Activated naive CD8-positive, alpha-beta T cell (primary cell): ENCODE results near the gene TTC28.

Experiments used
- H3K27ac Mint-ChIP-seq: one replicate; pipeline ENCODE4 v1.8.0; 2021; ENCODE audit warnings: mixed read lengths
- H3K27me3 Mint-ChIP-seq: one replicate; pipeline ENCODE4 v1.8.0; 2021; ENCODE audit warnings: mixed read lengths
- H3K36me3 Mint-ChIP-seq: one replicate; pipeline ENCODE4 v1.8.0; 2021; ENCODE audit warnings: mixed read lengths
- H3K4me1 Mint-ChIP-seq: one replicate; pipeline ENCODE4 v1.8.0; 2021; ENCODE audit warnings: low read depth, mixed read lengths
- H3K4me3 Mint-ChIP-seq: one replicate; pipeline ENCODE4 v1.8.0; 2021; ENCODE audit warnings: mild to moderate bottlenecking, mixed read lengths
- H3K9me3 Mint-ChIP-seq: one replicate; pipeline ENCODE4 v1.8.0; 2021; ENCODE audit warnings: low read depth, mixed read lengths

The TTC28 gene

DNA sequence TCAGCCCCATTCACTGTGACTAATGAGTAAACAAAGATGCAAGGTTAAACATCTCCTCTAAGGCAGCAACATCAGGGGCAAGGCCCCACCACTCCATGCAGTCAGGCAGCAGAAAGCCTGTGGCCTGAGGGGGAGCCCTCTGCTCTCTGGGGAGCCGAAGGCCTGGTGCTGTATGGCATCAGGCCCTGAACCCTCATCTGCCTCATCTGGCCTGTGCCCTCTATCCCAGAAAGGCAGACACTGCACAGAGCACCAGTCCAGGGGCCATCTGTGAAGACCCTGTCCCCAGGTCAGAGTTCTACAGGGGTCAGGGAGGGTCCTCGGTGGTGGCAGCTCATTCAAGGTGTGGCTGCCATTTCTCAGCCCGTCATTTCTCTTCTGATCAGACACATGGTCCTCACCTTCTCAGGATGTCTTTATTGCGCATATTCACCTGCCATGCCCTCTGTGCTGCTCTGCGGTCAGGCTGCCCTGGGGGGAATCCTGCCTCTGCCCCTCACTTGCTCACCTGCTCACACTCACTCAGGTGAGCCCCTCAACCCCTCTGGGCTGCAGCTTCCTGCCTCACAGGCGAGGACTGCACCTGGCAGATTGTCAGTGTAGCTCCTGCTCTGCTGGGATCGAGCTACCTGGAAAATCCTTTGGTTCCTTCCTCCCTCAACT lies 657.5 kb downstream of the TTC28 start:
- Mint-ChIP-seq H3K27ac (no peak overlapping the region), H3K4me3 (no peak overlapping the region), H3K4me1 (peaks cover 5% of the 10 kb centered on the region), H3K36me3 (no peaks in the 10 kb centered on the region), H3K9me3 (no peaks in the 10 kb centered on the region), H3K27me3 (no peaks in the 10 kb centered on the region)

DNA sequence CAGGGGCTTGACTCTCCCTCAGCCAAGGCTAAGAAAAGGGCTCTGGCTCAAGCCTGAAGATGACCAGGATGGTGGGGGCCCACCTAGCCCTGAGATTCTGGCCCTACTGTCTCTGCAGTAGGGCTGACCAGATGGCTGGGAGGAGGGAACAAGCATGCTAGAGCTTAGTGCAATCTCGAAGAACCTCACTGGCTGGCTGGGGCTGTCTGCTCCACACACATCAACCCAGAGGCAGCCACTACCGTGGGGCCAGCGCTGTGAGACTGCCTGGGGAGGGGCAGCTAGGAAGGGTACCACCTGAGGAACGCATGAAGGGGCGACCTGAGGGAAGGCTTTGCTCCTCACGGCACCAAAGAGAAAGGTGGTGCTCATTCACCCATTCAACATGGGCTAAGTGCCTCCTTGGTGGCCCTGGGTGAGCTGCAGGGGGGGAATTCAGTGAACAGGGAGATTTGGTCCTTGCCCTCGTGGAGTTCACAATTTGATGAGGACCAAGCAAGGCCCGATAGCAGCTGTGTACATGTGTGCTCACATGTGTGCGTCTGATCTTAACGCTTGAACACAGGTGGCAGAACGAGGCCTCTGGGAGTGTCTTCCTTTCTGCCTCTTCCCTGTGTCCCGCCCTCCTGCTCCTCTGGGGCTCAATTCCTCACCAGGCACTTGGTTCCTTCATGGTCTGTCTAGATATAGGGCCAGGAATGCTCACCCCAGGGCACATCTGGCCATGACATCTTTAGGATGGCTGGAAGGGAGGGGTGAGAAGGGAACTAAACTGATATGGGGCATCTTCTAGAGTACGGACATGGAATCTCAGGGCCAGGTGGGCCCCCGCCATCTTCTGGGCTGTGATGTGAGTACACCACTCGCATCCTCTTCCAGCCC lies 658.3 kb downstream of the TTC28 start:
- no peaks in the 10 kb centered on the region for H3K27me3 Mint-ChIP-seq
- H3K4me1 Mint-ChIP-seq, result peaks cover 5% of the 10 kb centered on the region
- no peak overlapping the region for H3K4me3 Mint-ChIP-seq
- H3K27ac Mint-ChIP-seq, result no peak overlapping the region
- no peaks in the 10 kb centered on the region for H3K9me3 Mint-ChIP-seq
- no peaks in the 10 kb centered on the region for H3K36me3 Mint-ChIP-seq

DNA sequence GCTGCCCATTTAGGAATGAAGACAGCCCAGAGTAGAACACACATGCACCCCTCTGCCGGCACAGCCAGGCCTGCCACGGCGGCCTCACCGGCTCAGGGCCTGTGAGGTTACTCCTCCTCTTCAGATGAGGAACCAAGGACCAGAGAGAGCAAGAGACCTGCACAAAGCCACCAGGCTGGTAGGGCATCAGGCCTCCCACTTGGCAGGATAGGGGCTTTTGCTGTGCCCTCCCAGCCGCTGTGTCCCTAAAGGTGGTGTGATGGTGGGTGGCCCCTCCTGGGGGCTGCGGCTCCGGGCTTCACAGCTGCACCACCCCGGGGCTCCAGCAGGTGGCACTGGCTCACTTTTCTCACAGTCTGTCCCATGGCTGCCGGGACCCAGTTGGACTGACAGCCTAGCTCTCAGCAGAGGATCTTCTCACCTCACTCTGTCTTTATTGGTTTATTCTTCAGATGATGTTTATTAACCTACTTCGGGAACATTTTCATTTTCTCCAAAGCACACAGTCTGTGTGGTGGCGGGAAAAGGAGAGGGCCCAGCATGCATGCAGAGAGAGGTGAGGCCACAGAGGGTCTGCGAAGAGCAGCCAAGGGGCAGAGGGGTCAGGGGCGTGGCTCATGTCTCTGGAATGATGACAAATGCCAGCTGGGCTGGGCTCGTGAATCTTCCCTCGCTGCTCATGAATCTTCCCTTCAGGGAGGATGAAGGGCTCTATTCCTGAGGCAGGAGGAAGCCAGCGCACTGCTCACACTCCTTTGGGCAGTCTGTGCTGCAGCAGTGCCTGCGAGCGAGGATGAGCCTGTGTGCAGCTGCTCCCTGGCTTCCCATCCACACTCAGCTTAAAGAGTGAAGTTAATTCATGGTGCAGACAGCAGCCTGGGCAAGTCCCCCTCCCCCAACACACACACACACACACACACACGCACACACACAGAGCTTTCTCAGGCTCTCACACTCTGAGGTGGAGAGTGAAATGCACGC lies 659.5 kb downstream of the TTC28 start:
- no peaks in the 10 kb centered on the region for H3K36me3 Mint-ChIP-seq
- H3K27me3 Mint-ChIP-seq, result no peaks in the 10 kb centered on the region
- no peak overlapping the region for H3K27ac Mint-ChIP-seq
- H3K4me3 Mint-ChIP-seq, result no peak overlapping the region
- no peaks in the 10 kb centered on the region for H3K9me3 Mint-ChIP-seq
- peaks cover 5% of the 10 kb centered on the region for H3K4me1 Mint-ChIP-seq

DNA sequence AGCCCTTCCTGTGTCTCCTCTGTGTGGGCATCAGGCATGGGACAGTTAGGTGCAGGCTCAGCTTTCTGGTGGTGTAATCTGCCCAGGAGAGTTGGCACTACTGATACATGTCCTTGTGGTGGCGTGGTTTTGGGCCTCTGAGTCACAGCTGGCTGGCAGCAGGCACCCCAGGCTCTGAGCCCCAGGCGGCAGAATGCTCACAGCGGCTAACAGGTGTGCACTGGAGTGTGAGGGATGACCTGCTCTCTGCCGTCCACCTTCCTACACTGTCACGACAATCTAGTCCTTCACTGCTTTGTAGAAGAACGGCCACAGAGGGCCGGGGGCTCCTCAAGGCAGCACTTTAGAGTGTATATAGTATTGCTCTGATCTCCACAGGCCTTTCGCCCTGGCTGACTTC lies 660.3 kb downstream of the TTC28 start:
- H3K36me3 Mint-ChIP-seq, result no peaks in the 10 kb centered on the region
- no peaks in the 10 kb centered on the region for H3K9me3 Mint-ChIP-seq
- H3K27me3 Mint-ChIP-seq, result no peaks in the 10 kb centered on the region
- no peak overlapping the region for H3K4me3 Mint-ChIP-seq
- no peak overlapping the region for H3K27ac Mint-ChIP-seq
- peaks cover 5% of the 10 kb centered on the region for H3K4me1 Mint-ChIP-seq

DNA sequence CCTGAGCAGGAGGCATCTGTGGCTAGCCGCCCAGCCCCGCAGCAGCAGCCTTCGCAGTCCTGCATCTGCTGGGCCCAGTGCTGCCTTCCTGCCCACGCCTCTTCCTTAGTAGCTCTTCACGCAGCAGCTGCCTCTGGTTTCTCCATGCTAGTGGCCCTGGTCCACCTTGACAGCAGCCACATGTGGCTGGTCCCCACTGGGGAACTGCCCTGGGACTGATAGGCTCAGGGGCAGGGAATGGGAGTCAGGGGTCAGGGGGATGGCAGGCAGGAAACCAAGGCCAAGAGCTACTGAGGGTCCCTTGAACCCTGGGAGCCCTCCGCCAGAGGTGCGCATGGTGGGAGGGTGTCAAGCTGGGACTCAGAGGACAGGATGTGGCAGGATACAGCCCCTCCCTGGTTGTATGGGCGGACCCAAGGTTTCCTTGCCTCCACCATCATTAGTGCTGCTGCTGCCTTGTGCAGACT lies 661.1 kb downstream of the TTC28 start:
- peaks cover 5% of the 10 kb centered on the region for H3K4me1 Mint-ChIP-seq
- no peaks in the 10 kb centered on the region for H3K36me3 Mint-ChIP-seq
- no peaks in the 10 kb centered on the region for H3K27me3 Mint-ChIP-seq
- H3K27ac Mint-ChIP-seq, result no peak overlapping the region
- no peaks in the 10 kb centered on the region for H3K9me3 Mint-ChIP-seq
- no peak overlapping the region for H3K4me3 Mint-ChIP-seq

DNA sequence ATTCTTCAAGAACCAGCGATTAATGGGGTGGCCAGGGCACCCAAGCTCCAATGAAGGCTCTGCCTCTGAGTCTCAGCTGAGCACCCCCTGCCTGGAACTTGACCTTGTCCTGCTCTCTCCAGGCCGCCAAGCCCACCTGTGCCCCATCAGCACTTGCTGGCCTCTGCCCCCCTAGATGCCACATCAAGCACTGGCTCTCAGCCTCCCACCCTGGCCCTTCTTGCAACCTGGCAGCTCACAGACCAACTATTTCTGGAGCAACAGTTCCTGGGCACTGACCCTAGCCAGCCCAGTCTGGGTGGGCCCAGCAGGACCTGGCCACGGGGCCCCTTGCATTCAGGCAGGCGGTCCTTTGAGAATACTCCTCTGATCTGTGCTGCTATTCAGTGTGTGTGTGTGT lies 661.8 kb downstream of the TTC28 start:
- H3K27me3 Mint-ChIP-seq, result no peaks in the 10 kb centered on the region
- no peak overlapping the region for H3K27ac Mint-ChIP-seq
- no peaks in the 10 kb centered on the region for H3K9me3 Mint-ChIP-seq
- no peaks in the 10 kb centered on the region for H3K36me3 Mint-ChIP-seq
- H3K4me1 Mint-ChIP-seq, result peaks cover 5% of the 10 kb centered on the region
- H3K4me3 Mint-ChIP-seq, result no peak overlapping the region

DNA sequence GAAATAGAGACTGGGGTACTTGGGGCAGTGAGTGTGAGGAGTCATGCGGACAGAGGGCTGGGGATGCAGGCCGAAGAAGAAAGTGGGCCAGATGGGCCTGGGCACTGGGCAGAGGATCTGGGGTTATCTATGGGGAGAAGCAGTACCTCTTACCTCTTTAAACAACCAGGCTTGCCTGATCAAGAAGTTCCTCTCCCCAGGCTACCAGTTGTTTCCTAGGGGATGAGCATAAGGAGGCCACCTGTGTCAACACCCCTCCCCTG lies 662.2 kb downstream of the TTC28 start:
- no peak overlapping the region for H3K4me3 Mint-ChIP-seq
- no peaks in the 10 kb centered on the region for H3K9me3 Mint-ChIP-seq
- H3K27me3 Mint-ChIP-seq, result no peaks in the 10 kb centered on the region
- no peaks in the 10 kb centered on the region for H3K36me3 Mint-ChIP-seq
- H3K27ac Mint-ChIP-seq, result no peak overlapping the region
- H3K4me1 Mint-ChIP-seq, result peaks cover 5% of the 10 kb centered on the region

DNA sequence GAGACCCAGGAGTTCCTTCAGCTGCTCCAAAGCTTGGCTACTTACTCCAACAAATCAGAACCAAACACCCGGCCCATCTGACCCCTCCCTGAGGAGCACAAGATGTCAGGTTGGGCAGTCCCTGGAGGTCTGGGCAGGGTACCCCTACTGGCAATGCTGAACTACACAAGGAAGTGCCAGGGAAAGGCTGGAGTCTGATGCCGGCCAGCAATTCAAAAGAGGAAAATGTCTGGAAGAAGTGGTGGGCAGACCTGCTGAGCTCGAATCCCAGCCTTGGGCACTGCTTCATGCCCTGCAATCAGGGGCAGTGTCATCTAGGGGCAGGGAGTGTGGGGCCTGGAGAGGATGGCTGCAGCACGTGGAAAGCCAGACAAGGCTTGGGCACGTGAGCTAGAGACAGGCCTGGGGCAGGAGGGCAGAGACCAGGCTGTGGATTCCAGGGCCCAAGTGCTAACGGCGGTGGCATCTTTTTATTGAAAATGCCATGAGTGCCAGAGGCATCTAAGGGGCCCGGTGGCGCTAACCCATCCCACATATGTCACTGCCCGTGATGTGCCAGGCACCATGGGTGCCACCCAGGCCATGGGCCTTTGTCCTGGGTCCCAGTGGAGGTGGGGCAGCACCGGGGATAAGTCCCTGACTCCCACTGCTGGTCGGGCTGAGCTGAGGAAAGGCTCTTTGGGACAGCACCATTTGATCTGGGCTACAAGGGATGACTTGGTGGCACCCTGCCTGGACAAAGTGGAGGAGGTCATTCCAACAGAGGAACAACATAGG lies 662.7 kb downstream of the TTC28 start:
- Mint-ChIP-seq H3K9me3 (no peaks in the 10 kb centered on the region), H3K4me3 (no peak overlapping the region), H3K27ac (no peak overlapping the region), H3K4me1 (peaks cover 5% of the 10 kb centered on the region), H3K36me3 (no peaks in the 10 kb centered on the region), H3K27me3 (no peaks in the 10 kb centered on the region)

DNA sequence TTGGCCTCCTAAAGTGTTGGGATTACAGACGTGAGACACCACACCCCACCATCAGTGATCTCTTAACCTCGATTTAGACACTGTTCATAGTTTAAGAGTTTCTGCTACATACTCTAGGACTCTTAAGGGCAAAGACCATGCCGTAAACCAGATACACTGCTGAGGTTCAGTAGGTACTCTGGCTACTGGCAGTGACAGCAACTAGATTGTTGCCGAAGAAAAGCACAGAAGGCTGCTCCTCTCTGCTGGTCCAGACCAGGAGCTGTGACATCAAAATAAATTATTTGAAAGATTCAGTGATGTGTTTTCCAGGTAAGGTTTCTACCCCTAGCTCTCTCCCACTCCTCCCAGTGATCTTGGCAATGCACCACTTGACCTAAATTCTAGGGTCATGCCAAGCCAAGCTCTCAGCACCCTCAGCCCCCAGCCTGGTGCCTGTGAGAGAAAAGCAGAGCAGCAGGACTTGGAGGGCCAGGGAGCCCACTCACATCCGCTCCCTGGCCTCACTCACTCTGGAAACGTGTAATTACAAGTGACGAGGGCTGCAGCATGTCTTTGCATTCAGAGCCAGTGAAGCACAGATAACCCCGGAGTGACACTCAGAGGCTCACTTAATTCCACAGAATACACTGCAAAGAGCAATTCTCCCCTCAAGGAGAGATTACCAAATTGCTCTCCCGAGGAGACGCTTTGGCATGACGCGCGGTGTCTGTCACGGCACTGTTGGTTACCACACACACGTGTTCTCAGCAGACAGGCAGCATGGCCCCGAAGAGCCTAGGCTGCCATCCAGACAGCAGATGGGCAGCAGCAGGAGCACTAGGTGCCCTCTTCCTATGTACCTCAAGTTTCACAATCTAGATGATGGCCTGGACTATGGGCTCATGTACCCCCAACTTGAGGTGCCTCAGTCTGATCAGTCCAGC lies 663.7 kb downstream of the TTC28 start:
- no peak overlapping the region for H3K4me3 Mint-ChIP-seq
- H3K36me3 Mint-ChIP-seq, result no peaks in the 10 kb centered on the region
- peaks cover 5% of the 10 kb centered on the region for H3K4me1 Mint-ChIP-seq
- H3K27ac Mint-ChIP-seq, result no peak overlapping the region
- no peaks in the 10 kb centered on the region for H3K27me3 Mint-ChIP-seq
- no peaks in the 10 kb centered on the region for H3K9me3 Mint-ChIP-seq

DNA sequence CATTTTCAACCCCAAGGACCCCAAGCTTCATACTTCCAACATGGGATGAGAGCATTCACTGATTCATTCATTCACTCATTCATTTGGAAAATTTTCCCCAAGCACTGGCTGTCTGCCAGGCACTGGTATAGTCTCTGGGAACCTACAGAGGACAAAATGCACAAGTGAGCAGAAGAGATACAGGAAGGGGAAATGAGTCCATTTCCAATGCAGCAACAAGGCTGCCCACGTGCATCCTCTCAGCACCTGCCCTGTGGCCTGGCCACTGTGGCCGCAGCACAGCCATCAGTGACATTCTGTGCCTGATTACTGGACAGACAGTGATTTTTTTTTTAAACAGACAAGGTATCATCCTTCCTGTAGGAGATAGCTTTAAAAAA lies 664.6 kb downstream of the TTC28 start:
- Mint-ChIP-seq H3K27ac (no peak overlapping the region), H3K4me3 (no peak overlapping the region), H3K36me3 (no peaks in the 10 kb centered on the region), H3K4me1 (peaks cover 3% of the 10 kb centered on the region), H3K27me3 (no peaks in the 10 kb centered on the region), H3K9me3 (no peaks in the 10 kb centered on the region)

DNA sequence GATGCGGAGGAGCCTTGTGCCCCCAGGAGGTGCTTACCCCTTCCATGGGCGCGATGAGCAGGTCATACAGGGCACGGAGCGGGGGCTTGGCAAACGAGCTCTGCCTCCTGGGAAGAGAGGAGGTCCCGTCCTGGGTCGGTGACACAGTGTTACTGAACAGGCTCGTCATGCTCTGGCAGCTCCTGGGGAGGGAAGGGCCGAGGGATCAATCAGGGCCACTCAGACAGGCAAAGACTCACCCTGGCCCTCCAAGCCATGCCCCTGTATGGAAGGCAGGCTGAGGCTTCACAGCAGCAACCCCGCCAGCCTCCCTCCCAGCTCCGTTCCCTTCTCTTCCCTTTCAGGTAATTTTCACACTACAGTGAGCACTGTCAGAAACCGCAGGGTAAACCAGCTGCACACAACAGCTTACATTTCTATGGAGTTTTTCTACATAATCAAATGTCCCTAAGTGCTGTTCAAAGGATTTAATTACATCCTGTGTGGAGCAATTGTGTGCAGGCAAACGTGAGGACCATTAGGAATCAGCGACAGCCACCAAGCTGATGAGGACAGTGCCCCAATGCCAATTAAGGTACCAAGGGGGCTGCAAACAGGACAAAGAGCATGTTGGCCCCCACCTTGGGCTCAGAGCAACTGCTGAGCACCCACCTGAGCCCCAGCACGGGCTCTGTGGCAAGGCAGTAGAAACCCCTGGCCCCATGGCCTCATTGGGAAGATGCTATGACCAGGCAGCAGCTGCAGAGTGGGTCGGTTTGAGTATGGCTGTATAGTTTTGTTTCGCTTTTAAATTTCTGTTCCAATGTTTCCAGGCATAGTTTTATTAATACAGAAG lies 665.2 kb downstream of the TTC28 start:
- no peaks in the 10 kb centered on the region for H3K9me3 Mint-ChIP-seq
- no peaks in the 10 kb centered on the region for H3K27me3 Mint-ChIP-seq
- H3K4me1 Mint-ChIP-seq, result no peaks in the 10 kb centered on the region
- no peak overlapping the region for H3K4me3 Mint-ChIP-seq
- no peaks in the 10 kb centered on the region for H3K36me3 Mint-ChIP-seq
- no peak overlapping the region for H3K27ac Mint-ChIP-seq

DNA sequence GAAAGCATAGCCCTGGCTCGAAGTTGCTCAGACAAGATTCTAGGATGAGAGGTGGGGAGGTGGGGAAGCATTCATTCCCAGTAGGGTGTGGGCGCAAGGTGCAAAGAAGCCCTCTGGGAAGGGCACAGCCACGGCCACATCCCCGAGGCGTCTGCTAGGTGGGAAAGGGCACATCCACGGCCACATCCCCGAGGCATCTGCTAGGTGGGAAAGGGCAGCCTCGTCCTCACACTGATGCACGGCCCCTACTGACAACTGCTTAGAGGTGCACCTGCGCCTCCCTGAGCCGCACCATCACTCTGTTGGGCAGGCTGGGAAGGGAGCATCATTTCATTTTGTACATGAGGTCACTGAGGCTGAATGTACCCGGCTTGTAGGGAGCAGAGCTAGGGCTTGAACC lies 666.0 kb downstream of the TTC28 start:
- no peak overlapping the region for H3K4me3 Mint-ChIP-seq
- no peaks in the 10 kb centered on the region for H3K9me3 Mint-ChIP-seq
- no peaks in the 10 kb centered on the region for H3K27me3 Mint-ChIP-seq
- no peaks in the 10 kb centered on the region for H3K4me1 Mint-ChIP-seq
- no peaks in the 10 kb centered on the region for H3K36me3 Mint-ChIP-seq
- H3K27ac Mint-ChIP-seq, result no peak overlapping the region

DNA sequence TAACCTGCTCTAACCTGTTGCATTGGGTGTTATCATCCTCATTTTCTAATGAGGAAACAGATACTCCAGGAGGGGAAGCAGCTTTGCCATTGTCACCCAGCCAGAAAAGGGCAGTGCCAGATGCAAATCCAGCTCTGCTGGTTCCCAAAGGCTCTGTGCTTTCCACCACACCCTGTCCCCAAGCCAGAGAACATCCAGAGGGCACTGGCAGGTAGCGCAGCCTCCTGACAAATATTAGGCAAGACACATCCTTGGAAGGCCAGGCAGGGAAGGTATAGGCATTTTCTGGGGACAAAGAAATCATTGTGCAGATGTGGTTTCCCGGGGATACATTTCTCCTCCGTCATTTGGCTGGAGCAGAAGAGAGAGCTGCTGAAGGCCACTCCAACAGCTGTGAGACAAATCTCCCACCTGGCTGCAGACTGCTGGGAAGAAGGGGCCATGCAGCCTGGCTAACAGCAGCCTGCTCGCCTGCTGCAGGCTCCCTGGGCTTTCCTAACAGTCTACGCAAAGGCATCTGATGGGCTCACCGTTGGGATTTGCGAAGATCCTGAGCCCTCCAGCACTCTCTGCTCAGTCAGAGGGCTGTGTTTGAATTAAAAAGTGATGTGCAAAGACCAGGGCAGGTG lies 666.7 kb downstream of the TTC28 start:
- Mint-ChIP-seq H3K36me3 (no peaks in the 10 kb centered on the region), H3K4me1 (no peaks in the 10 kb centered on the region), H3K27me3 (no peaks in the 10 kb centered on the region), H3K4me3 (no peak overlapping the region), H3K9me3 (no peaks in the 10 kb centered on the region), H3K27ac (no peak overlapping the region)
